NOMO-1 treated with DMSO at 0.1 percent for 48 hours (cell line): ENCODE data around the gene NOSIP.

ENCODE experiments used
- DNase-seq: peaks from one replicate; lab custom pipeline; 2025; ENCODE audit not compliant: unreplicated experiment; lab: John Stamatoyannopoulos, UW

Gene NOSIP

GRCh38 chr19:49574206-49574755 lies 6.1 kb downstream of the NOSIP start:
- no peak for DNase-seq

- no peak for DNase-seq
These were observed 6.9 kb downstream of the NOSIP start for GRCh38 chr19:49573425-49573824.

GRCh38 chr19:49573009-49573408 lies 7.3 kb downstream of the NOSIP start:
- no peak for DNase-seq

GRCh38 chr19:49570997-49571676 lies 9.2 kb downstream of the NOSIP start:
- no peak for DNase-seq

GRCh38 chr19:49570138-49570856 lies 10.1 kb downstream of the NOSIP start:
- DNase-seq, result peak; percentile 81

GRCh38 chr19:49567861-49568441 lies 12.4 kb downstream of the NOSIP start:
- no peak for DNase-seq

- DNase-seq, result no peak
These were observed 14.1 kb downstream of the NOSIP start for GRCh38 chr19:49566302-49566701.

GRCh38 chr19:49565261-49565660 lies 15.1 kb downstream of the NOSIP start:
- DNase-seq, result no peak

GRCh38 chr19:49564616-49565045 lies 15.7 kb downstream of the NOSIP start:
- DNase-seq, result no peak

GRCh38 chr19:49560358-49560900 lies 19.9 kb downstream of the NOSIP start:
- no peak for DNase-seq

- no peak for DNase-seq
These were observed 20.4 kb downstream of the NOSIP start for GRCh38 chr19:49559928-49560327.

GRCh38 chr19:49559443-49559842 lies 20.9 kb downstream of the NOSIP start:
- no peak for DNase-seq

- no peak for DNase-seq
These were observed 21.8 kb downstream of the NOSIP start for GRCh38 chr19:49558591-49558990.

GRCh38 chr19:49557641-49558325 lies 22.6 kb downstream of the NOSIP start:
- no peak for DNase-seq

GRCh38 chr19:49556412-49557398 lies 23.7 kb downstream of the NOSIP start:
- DNase-seq, result no peak

GRCh38 chr19:49555600-49556411 lies 24.6 kb downstream of the NOSIP start:
- DNase-seq, result no peak

- DNase-seq, result no peak
These were observed 25.6 kb downstream of the NOSIP start for GRCh38 chr19:49554701-49555181.

- DNase-seq, result no peak
These were observed 26.7 kb downstream of the NOSIP start for GRCh38 chr19:49553451-49554271.
